ENCODE results near the gene IL23R.

GRCh38 chr1:67281244-67281643 is 115.0 kb downstream of the IL23R start:
- TF ChIP-seq POLR2A (IDR thresholded peaks at IDR 0.05) (no peak), CTCF (IDR thresholded peaks at IDR 0.05) (no peak)
